Measurements from ENCODE around the gene PRRX1.

PRRX1 gene

GRCh38 chr1:170674986-170675385 is 11.1 kb downstream of the PRRX1 start:
- no peak for DNase-seq (ENCODE audit: low read depth)
- no peak for TF ChIP-seq CTCF (IDR thresholded peaks at IDR 0.05; ENCODE audit: low read depth, low read length, missing control alignments)
- in situ Hi-C loops (cut with HindIII; ENCODE audit: low sequenced_read_pairs), result loop anchor here (25.0 kb wide), 1 partner anchor 738 kb away; no protein-coding TSS in a partner anchor
- no peak overlapping the region for H3K4me3 ChIP-seq (ENCODE audit: low read depth, low read length)

GRCh38 chr1:170675865-170676264 is 11.9 kb downstream of the PRRX1 start:
- in situ Hi-C loops (cut with HindIII; ENCODE audit: low sequenced_read_pairs), result no loop called here

GRCh38 chr1:170676628-170677027 is 12.7 kb downstream of the PRRX1 start:
- DNase-seq (ENCODE audit: low read depth), result no peak
- no peak overlapping the region for H3K4me3 ChIP-seq (ENCODE audit: low read depth, low read length)
- TF ChIP-seq CTCF (IDR thresholded peaks at IDR 0.05; ENCODE audit: low read depth, low read length, missing control alignments), result no peak
- in situ Hi-C loops (cut with HindIII; ENCODE audit: low sequenced_read_pairs), result no loop called here

More at GRCh38 chr1:170675865-170676264, 11.9 kb downstream of the PRRX1 start:
- DNase-seq (ENCODE audit: low read depth), result no peak
- no peak overlapping the region for H3K4me3 ChIP-seq (ENCODE audit: low read depth, low read length)
- TF ChIP-seq CTCF (IDR thresholded peaks at IDR 0.05; ENCODE audit: low read depth, low read length, missing control alignments), result no peak

- H3K4me3 ChIP-seq (ENCODE audit: low read depth, low read length), result no peak overlapping the region
- no peak for TF ChIP-seq CTCF (IDR thresholded peaks at IDR 0.05; ENCODE audit: low read depth, low read length, missing control alignments)
- DNase-seq (ENCODE audit: low read depth), result no peak
- in situ Hi-C loops (cut with HindIII; ENCODE audit: low sequenced_read_pairs), result no loop called here
Observed at GRCh38 chr1:170678027-170678600, 14.2 kb downstream of the PRRX1 start.

- TF ChIP-seq CTCF (IDR thresholded peaks at IDR 0.05; ENCODE audit: low read depth, low read length, missing control alignments), result no peak
- in situ Hi-C loops (cut with HindIII; ENCODE audit: low sequenced_read_pairs), result loop anchor here (5.0 kb wide), 1 partner anchor 47 kb away; no protein-coding TSS in a partner anchor
- no peak overlapping the region for H3K4me3 ChIP-seq (ENCODE audit: low read depth, low read length)
- DNase-seq (ENCODE audit: low read depth), result peak; percentile 76
Observed at GRCh38 chr1:170680428-170680827, 16.5 kb downstream of the PRRX1 start.

- no peak for DNase-seq (ENCODE audit: low read depth)
- H3K4me3 ChIP-seq (ENCODE audit: low read depth, low read length), result no peak overlapping the region
- no peak for TF ChIP-seq CTCF (IDR thresholded peaks at IDR 0.05; ENCODE audit: low read depth, low read length, missing control alignments)
- in situ Hi-C loops (cut with HindIII; ENCODE audit: low sequenced_read_pairs), result loop anchor here (5.0 kb wide), 1 partner anchor 45 kb away; no protein-coding TSS in a partner anchor
Observed at GRCh38 chr1:170682169-170682568, 18.2 kb downstream of the PRRX1 start.

All from astrocyte of the cerebellum (primary cell).